ENCODE measurements around the gene IL21R.
"Not testable (repeated sequence)": the region's sequence is repeated elsewhere in the genome, so short reads cannot be mapped to it uniquely, and the experiment has no call there.

The IL21R gene

DNA sequence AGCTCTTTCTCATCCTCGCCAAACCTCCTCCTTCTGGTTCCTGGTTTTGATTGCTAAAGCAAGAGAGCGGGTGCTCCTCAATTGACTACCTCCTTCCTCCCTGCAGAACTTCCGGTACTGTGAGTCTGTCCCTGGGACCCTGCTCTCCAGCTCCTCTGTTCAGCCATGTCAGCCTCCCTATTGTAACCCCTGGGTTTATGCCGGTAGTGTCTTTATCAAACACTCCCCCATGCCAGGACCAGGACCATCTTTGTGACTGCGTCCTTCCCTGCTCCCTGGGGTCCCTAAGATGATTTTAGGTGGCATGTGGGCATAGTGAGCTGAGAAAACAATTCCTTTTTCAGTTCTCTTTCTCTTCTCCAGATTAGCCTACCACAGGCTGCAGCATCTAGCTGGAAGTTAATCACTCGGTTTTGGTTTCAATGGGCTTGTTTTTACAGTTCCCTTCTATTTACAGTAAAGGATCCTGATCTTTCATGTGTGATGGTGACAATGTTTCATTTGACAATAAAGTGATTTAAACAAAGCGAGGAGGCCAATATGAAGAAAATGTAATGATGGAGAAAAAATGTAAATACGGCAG is 27.7 kb upstream of the IL21R start:
- no peak overlapping the region for H3K27ac ChIP-seq
- DNase-seq (ENCODE audit: low read depth, low spot score), result no peak

DNA sequence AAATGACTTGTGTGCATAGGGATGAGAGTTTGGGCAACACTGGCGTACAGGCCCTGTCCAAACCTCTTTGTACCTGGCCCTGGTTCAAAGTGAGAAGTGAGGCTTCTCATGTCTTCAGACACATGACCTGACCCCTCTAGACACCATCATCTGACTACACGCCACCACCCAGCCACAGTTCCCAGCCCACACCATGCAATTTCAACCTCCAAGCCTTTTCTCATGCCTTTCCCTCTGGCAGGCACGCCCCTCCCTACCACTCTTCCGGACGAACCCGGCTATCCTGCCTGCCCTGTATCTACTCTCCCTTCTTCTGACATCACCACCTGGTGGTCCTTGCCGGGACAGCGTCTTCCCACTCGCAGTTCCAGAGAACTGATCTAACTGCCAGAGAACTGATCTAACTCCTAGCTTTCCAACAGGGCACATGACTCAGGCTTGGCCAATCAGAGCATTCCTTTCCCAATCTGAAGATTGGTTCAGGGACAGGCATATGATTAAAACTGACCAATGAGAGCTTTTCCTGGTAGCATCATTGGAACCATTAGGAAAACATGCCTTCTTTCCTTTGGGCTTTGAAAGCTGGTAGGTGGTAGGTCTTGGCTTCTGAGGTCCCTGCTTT is 27.1 kb upstream of the IL21R start:
- DNase-seq (ENCODE audit: low read depth, low spot score), result no peak
- H3K27ac ChIP-seq, result no peak overlapping the region

DNA sequence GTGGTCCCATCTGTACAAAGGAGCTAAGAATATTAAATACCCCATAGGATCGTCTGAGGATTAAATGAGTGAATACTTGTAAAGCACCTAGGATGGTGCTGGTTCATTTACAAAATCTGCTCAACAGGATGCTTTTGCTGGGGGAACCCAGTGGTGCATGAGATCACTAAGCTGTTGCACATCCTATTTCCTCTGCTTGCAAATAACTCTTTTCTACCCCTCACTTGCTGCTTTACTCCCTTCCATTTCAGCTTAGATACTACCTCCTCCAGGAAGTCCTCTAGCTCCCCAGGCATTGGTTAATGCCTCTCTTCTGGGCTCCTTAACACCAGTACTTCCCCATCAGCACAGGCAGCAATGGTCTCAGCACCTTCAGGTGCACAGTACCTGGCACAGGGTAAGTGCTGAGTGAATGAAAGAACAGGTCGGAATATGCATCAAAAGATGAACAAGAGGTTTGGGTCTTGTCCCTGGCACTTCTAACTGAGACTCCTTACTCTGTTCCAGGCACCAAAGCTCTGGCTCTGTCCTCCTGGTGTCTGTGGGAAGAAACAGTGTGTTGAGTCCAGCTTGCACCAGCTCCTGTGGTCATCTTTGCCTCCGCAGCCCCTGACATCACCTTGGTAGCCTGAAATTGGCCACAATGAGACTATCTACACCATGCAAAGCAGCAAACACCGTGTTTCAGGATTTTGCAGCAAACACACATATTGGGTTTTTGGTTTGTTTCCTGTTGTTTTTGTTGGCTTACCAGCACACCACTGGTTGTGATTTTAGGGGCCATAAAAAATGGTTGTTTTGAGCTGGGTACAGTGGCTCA is 24.1 kb upstream of the IL21R start:
- no peak overlapping the region for H3K27ac ChIP-seq
- no peak for DNase-seq (ENCODE audit: low read depth, low spot score)

- no peak for DNase-seq (ENCODE audit: low read depth, low spot score)
- H3K27ac ChIP-seq, result no peak overlapping the region
These were observed 23.0 kb upstream of the IL21R start for GRCh38 chr16:27378871-27379481.

GRCh38 chr16:27379919-27380318 is 22.1 kb upstream of the IL21R start:
- H3K27ac ChIP-seq, result no peak overlapping the region
- DNase-seq (ENCODE audit: low read depth, low spot score), result no peak

- H3K27ac ChIP-seq, result no peak overlapping the region
- DNase-seq (ENCODE audit: low read depth, low spot score), result no peak
These were observed 20.7 kb upstream of the IL21R start for GRCh38 chr16:27381236-27381635.

- no peak overlapping the region for H3K27ac ChIP-seq
- no peak for DNase-seq (ENCODE audit: low read depth, low spot score)
These were observed 19.8 kb upstream of the IL21R start for GRCh38 chr16:27381974-27382855.

GRCh38 chr16:27383556-27384243 is 18.3 kb upstream of the IL21R start:
- no peak for DNase-seq (ENCODE audit: low read depth, low spot score)
- H3K27ac ChIP-seq, result no peak overlapping the region

DNA sequence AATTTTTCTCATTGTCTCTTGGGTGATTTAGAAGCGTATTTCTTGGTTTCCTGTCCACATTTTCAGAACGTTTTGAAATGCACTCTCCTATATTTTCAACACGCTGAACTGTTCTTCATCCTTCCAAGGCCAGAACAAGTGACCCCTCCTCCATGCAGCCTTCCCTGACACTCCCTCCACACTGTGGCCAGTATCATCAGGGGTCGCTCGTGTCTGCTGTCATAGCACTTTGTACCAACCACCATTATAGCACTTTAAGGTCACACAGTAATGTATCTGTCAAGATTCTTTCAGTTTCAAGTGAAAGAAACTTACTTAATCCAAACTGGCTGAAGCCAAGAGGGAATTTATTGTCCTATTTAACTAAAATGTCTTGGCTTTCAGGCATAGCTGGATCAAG is 17.5 kb upstream of the IL21R start:
- no peak for DNase-seq (ENCODE audit: low read depth, low spot score)
- no peak overlapping the region for H3K27ac ChIP-seq

DNA sequence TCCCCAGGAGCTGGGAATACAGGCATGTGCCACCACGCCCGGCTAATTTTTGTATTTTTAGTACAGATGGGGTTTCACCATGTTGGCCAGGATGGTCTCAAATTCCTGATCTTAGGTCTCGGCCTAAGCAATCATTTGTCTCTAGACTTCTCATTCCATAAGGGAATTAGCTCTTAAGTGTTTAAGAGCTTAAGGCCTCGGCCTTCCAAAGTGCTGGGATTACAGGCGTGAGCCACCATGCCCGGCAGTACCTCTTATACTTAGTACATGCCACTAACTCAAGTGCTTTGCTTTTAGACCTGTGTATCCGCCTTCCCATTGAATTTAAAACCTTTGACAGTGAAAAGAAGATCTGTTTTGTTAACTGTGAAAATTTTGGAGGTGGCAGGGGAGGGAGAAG is 16.6 kb upstream of the IL21R start:
- no peak overlapping the region for H3K27ac ChIP-seq
- DNase-seq (ENCODE audit: low read depth, low spot score), result no peak

- DNase-seq (ENCODE audit: low read depth, low spot score), result no peak
- H3K27ac ChIP-seq, result no peak overlapping the region
These were observed 15.3 kb upstream of the IL21R start for GRCh38 chr16:27386674-27387073.

DNA sequence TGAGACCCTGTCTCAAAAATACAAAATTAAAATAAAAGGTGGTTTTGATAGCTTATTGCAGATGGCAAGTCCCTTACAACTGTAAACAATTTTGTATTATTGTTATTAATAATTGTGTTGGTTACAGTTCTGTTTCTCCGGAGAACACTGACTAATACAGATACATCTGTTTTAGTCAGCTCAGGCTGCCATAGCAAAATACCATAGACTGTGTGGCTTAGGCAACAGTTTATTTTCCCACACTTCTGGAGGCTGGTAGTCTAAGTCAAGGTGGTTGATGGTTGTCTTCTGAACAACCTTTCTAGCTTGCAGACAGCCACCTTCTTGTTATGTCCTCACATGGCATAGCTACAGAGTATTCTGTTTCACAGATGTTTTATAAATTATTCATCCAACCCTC is 14.2 kb upstream of the IL21R start:
- no peak overlapping the region for H3K27ac ChIP-seq
- no peak for DNase-seq (ENCODE audit: low read depth, low spot score)

GRCh38 chr16:27389272-27389961 is 12.6 kb upstream of the IL21R start:
- no peak for DNase-seq (ENCODE audit: low read depth, low spot score)
- no peak overlapping the region for H3K27ac ChIP-seq

DNA sequence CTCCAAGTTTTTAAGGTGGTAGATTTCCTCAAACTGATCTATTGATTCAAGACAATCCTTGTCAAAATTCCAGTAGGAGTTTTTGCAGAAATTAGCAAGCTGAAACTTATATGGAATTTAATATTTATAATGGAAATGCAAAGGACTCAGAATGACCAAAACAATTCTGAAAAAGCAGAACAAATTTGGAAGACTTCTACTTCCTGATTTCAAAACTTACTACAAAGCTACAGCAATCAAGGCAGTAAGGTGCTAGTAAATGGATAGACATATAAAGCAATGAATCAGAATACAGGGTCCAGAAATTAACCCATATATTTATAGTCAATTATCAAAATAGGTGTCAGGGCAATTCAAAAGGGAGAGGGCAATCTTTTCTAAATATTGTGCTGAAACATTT is 11.8 kb upstream of the IL21R start:
- H3K27ac ChIP-seq, result no peak overlapping the region
- no peak for DNase-seq (ENCODE audit: low read depth, low spot score)

GRCh38 chr16:27392671-27393070 is 9.3 kb upstream of the IL21R start:
- no peak for DNase-seq (ENCODE audit: low read depth, low spot score)
- no peak overlapping the region for H3K27ac ChIP-seq

DNA sequence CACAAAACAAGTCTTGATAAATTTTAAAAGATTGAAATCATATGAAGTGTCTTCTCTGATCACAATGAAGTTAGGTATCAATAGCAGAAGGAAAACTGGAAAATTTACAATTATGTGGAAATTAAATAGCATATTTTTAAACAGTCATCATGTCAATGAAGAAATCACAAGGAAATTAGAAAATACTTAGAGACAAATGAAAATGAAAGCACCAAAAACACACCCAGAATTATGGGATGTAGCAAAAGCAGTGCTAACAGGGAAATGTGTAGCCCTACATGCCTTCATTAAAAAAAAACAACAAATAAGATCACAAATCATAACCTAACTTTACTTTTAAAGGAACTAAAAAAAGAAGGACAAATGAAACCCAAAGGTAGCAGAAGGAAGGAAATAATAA is 7.5 kb upstream of the IL21R start:
- H3K27ac ChIP-seq, result no peak overlapping the region
- no peak for DNase-seq (ENCODE audit: low read depth, low spot score)

- not testable (repeated sequence) for H3K27ac ChIP-seq; DNase-seq (ENCODE audit: low read depth, low spot score)
These were observed 3.6 kb upstream of the IL21R start for GRCh38 chr16:27398341-27398893.

DNA sequence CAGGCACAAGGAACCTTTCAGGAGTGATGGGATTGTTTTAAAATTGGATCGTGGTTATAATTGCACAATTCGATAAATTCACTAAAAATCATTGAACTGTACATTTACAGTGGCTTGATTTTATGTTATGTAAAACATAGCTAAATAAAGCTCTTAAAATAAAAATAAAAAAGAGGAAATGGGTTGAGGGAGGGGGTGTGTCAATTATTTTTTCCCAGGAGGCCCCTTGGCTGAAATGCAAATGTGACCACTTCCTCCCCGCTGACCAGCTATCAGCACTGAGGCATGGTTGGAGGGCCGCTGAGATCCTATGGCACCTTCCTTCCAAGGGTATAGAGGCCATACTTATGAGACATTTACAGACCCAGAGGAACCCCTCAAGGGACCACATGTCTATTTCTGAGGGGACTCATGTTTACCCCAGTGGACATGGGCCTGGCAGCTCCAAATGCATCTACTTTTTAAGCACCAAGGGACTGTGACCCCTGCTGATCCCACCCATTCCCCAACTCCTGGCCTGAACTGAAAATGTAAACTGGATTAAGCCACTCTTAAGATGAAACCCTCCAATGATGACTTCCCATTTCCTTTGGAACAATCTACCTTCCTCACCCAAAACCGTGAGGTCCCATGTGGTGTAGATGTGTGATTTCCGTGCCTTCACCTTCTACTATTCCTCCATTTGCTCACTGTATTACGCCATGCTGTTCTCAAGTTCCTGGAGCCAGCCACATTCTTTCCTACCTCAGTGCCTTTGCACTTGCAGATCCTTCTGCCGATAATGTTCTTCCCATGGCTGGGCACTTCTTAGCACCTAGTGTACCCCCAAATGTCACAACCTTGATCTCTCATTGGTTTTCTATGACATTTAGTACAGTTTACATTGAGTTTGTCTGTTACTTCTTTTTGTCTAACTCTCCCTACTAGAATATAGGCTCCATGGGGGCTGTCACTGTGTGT is 2.8 kb upstream of the IL21R start:
- DNase-seq (ENCODE audit: low read depth, low spot score), result no peak
- no peak overlapping the region for H3K27ac ChIP-seq
